GM12878 (cell line): ENCODE data around the gene KIAA1217.

Experiments
- BHLHE40 ChIP-seq, 2 experiments: fragments of 450-650 bp in 1 of 2; IDR thresholded peaks; 2 replicates each; pipeline ENCODE4 v1.6.1; 2011 to 2017; ENCODE audit warnings: low read depth in 2 of 2, borderline replicate concordance in 1 of 2, improper control_type of control experiment in 1 of 2, low read length in 1 of 2, mild to moderate bottlenecking in 1 of 2
- MLLT1 ChIP-seq: fragments of 450-650 bp; IDR thresholded peaks from 2 replicates; pipeline ENCODE4 v1.6.1; 2016; ENCODE audit warnings: mild to moderate bottlenecking
- TF ChIP-seq, protein P1 (sequence below): IDR thresholded peaks from 2 replicates; pipeline ENCODE4 v1.6.1; 2012; ENCODE audit warnings: low read length, inconsistent platforms

DNA sequence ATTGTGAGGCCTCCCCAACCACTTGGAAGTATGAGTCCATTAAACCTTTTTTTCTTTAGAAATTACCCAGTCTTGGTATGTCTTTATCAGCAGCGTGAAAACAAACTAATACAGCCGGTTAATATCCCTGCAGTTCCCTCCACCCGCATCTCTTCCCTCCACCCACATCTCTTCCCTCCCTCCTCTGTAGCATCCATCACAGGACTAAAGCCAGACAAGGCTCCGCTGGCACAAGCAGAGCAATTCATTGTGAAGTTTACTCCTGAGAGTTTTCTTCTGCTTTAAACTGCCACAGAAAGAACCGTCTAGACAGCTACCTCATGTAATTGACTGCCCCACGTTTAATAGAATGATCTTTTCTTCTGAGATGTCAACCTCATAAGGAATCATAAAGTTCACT lies 131.5 kb downstream of the KIAA1217 start:
- TF ChIP-seq, protein P1, sequence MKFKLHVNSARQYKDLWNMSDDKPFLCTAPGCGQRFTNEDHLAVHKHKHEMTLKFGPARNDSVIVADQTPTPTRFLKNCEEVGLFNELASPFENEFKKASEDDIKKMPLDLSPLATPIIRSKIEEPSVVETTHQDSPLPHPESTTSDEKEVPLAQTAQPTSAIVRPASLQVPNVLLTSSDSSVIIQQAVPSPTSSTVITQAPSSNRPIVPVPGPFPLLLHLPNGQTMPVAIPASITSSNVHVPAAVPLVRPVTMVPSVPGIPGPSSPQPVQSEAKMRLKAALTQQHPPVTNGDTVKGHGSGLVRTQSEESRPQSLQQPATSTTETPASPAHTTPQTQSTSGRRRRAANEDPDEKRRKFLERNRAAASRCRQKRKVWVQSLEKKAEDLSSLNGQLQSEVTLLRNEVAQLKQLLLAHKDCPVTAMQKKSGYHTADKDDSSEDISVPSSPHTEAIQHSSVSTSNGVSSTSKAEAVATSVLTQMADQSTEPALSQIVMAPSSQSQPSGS = no peak
- TF ChIP-seq MLLT1 (no peak), BHLHE40 (IDR thresholded peaks at IDR 0.05; ENCODE audit: borderline replicate concordance in 1 of 2, low read depth in 2 of 2, low read length in 1 of 2) (no peak)
